GM23338 (cell line): ENCODE results near the gene DACT2.

Experiments used
- CREB1 ChIP-seq: fragments of 250-450 bp; sonication (Bioruptor Pico); IDR thresholded peaks from 2 replicates; pipeline ENCODE4 v1.5.0; 2020; ENCODE audit warnings: low read depth, mild to moderate bottlenecking, moderate library complexity
- EZH2 ChIP-seq: fragments of 200-600 bp; sonication (generic); IDR thresholded peaks from one replicate; pipeline ENCODE4 v1.8.0; 2017; ENCODE audit warnings: antibody characterized with exemption, mild to moderate bottlenecking, low read depth; ENCODE audit not compliant: unreplicated experiment
- EZH2phosphoT487 ChIP-seq: fragments of 200-600 bp; sonication (generic); IDR thresholded peaks from one replicate; pipeline ENCODE4 v1.8.1; 2018; ENCODE audit warnings: antibody characterized with exemption; ENCODE audit not compliant: unreplicated experiment
- JUNB ChIP-seq: IDR thresholded peaks from one replicate; pipeline ENCODE4 v1.6.1; 2016; ENCODE audit warnings: antibody characterized with exemption; ENCODE audit not compliant: unreplicated experiment
- POLR2AphosphoS5 ChIP-seq: IDR thresholded peaks from 2 replicates; pipeline ENCODE4 v1.6.1; 2016; ENCODE audit warnings: antibody characterized with exemption, low read depth
- STAT1 ChIP-seq: IDR thresholded peaks from one replicate; pipeline ENCODE4 v1.6.1; 2016; ENCODE audit warnings: antibody characterized with exemption; ENCODE audit not compliant: unreplicated experiment
- ZNF114 ChIP-seq: fragments of 250-450 bp; sonication (Bioruptor Pico); IDR thresholded peaks from 2 replicates; pipeline ENCODE4 v1.5.0; 2020; ENCODE audit warnings: mild to moderate bottlenecking, moderate library complexity
- ZNF331 ChIP-seq: fragments of 250-450 bp; sonication (Bioruptor Pico); IDR thresholded peaks from 2 replicates; pipeline ENCODE4 v1.5.0; 2020; ENCODE audit warnings: low read depth, mild to moderate bottlenecking, moderate library complexity
- TF ChIP-seq, protein P1 (sequence below), 2 experiments: fragments of 200-600 bp in 1 of 2; sonication (generic) in 1 of 2; conservative IDR thresholded peaks; 2 replicates each; pipeline versions ENCODE4 v1.5.1 to v1.6.1; 2016 to 2017; ENCODE audit warnings: antibody characterized with exemption in 2 of 2, low read depth in 2 of 2, mild to moderate bottlenecking in 2 of 2, moderate library complexity in 1 of 2
- TF ChIP-seq, protein P2 (sequence below): IDR thresholded peaks from one replicate; pipeline ENCODE4 v1.6.1; 2018; ENCODE audit warnings: antibody characterized with exemption; ENCODE audit not compliant: unreplicated experiment
- TF ChIP-seq, protein P3 (sequence below): IDR thresholded peaks from 2 replicates; pipeline ENCODE4 v1.6.1; 2016; ENCODE audit warnings: antibody characterized with exemption

DNA sequence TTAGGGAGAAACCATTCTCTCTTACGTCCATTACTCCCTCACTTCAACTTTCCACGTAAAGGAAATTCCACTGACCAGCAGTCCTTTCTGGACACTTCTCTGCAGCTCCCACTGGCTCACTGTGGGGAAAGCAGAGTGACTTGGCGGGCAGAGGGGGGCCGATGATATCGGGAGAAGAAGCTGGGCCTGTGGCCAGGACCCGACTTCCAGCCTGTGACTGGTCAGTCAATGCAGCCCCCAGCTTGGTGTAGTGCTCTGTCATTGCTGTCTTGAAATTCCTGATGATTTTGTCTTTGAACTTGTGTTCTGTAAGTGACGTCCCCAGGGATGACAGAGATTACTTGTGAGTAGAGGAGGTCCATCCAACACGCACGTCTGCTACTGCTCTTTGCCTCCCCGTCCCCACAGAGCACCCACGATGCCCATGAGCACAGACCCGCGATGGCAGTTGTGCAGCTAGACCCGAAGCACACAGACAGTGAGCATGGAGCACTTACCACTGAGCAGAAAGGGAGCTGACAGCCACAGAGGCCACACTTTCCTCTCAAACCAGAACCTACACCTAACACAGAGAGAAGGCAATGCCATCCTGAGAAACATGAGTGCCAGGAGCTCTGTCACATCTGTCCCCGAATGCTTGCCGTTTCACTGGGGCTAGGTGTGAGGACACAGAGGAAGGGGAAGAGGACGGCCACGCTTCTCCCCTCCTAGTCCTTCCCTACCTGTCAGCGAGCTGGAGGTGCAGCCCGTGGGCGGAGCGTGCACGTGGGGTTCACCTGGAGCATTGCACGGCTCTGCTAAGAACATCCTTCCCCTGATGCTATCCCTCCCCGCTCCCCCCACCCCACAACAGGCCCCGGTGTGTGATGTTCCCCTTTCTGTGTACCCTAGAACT, 25.7 kb downstream of the DACT2 start:
- TF ChIP-seq, protein P1, sequence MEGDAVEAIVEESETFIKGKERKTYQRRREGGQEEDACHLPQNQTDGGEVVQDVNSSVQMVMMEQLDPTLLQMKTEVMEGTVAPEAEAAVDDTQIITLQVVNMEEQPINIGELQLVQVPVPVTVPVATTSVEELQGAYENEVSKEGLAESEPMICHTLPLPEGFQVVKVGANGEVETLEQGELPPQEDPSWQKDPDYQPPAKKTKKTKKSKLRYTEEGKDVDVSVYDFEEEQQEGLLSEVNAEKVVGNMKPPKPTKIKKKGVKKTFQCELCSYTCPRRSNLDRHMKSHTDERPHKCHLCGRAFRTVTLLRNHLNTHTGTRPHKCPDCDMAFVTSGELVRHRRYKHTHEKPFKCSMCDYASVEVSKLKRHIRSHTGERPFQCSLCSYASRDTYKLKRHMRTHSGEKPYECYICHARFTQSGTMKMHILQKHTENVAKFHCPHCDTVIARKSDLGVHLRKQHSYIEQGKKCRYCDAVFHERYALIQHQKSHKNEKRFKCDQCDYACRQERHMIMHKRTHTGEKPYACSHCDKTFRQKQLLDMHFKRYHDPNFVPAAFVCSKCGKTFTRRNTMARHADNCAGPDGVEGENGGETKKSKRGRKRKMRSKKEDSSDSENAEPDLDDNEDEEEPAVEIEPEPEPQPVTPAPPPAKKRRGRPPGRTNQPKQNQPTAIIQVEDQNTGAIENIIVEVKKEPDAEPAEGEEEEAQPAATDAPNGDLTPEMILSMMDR (conservative IDR thresholded peaks at IDR 0.05; ENCODE audit: low read depth in 2 of 2), result no peak
- TF ChIP-seq JUNB (no peak), POLR2AphosphoS5 (no peak), EZH2phosphoT487 (no peak), EZH2 (no peak), CREB1 (no peak), STAT1 (no peak), ZNF114 (CRISPR knock-in tag) (no peak), ZNF331 (CRISPR knock-in tag) (no peak)
- TF ChIP-seq, protein P2, sequence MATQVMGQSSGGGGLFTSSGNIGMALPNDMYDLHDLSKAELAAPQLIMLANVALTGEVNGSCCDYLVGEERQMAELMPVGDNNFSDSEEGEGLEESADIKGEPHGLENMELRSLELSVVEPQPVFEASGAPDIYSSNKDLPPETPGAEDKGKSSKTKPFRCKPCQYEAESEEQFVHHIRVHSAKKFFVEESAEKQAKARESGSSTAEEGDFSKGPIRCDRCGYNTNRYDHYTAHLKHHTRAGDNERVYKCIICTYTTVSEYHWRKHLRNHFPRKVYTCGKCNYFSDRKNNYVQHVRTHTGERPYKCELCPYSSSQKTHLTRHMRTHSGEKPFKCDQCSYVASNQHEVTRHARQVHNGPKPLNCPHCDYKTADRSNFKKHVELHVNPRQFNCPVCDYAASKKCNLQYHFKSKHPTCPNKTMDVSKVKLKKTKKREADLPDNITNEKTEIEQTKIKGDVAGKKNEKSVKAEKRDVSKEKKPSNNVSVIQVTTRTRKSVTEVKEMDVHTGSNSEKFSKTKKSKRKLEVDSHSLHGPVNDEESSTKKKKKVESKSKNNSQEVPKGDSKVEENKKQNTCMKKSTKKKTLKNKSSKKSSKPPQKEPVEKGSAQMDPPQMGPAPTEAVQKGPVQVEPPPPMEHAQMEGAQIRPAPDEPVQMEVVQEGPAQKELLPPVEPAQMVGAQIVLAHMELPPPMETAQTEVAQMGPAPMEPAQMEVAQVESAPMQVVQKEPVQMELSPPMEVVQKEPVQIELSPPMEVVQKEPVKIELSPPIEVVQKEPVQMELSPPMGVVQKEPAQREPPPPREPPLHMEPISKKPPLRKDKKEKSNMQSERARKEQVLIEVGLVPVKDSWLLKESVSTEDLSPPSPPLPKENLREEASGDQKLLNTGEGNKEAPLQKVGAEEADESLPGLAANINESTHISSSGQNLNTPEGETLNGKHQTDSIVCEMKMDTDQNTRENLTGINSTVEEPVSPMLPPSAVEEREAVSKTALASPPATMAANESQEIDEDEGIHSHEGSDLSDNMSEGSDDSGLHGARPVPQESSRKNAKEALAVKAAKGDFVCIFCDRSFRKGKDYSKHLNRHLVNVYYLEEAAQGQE, result no peak
- TF ChIP-seq, protein P3, sequence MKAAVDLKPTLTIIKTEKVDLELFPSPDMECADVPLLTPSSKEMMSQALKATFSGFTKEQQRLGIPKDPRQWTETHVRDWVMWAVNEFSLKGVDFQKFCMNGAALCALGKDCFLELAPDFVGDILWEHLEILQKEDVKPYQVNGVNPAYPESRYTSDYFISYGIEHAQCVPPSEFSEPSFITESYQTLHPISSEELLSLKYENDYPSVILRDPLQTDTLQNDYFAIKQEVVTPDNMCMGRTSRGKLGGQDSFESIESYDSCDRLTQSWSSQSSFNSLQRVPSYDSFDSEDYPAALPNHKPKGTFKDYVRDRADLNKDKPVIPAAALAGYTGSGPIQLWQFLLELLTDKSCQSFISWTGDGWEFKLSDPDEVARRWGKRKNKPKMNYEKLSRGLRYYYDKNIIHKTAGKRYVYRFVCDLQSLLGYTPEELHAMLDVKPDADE, result no peak
